ENCODE measurements around the gene WWC1.
A peak's percentile ranks its signal among the peaks of the same experiment; 100 is the strongest.

Gene WWC1

DNA sequence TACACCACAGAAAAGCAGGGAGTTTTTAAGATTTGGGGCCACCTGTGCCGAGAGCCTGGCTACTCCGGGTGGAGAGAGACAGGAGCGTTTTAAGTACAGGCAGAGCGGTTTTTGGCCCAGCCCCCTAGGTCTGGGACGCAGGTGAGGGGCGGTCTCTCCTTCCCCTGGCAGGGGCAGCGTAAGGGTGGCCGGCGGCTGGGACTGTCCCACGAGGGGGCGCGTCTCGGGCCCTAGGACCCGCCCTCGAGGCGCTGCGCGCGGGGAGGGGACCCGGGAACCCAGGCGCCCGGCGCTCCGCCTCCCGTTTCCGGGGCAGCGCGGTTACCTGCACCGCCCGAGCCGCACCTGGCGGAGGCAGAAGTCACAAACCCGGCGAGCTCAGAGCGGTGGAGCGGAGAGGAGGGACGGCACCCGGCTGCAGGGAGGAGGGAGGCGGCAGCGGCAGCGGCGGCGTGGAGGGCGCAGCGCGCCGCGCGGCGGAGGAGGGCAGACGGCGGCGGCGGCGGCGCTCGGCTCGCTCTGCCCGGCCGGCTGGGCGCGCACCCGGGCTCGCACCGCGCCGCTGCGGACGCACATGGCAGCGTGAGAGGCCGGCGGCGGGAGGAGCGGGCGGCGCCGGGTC lies at the start of gene WWC1:
Gene WWC1 (plus strand): TSS at position 304 of the 622 bp plus-strand sequence. CDS start 508 bp downstream, outside the sequence.
- Histone ChIP-seq H3K27me3 (ENCODE audit: control insufficient read depth in 1 of 2, insufficient read depth in 2 of 2, low read length in 2 of 2) (peaks cover 7 to 8% of the 10 kb centered on the region in 2 donors), H3K36me3 (ENCODE audit: control insufficient read depth in 1 of 2, insufficient read depth in 2 of 2, low read length in 2 of 2) (no peaks in the 10 kb centered on the region), H3K4me3 (ENCODE audit: low read depth in 1 of 2, low read length in 2 of 2) (peak within 1 kb of the TSS; percentile 63 to 65), H3K9me3 (ENCODE audit: control insufficient read depth in 1 of 2, low read length in 2 of 2) (no peaks in the 10 kb centered on the region), H3K4me1 (ENCODE audit: control insufficient read depth in 1 of 2, insufficient read depth in 2 of 2, low read length in 2 of 2) (peaks cover 13 to 17% of the 10 kb centered on the region in 2 donors), H3K9ac (ENCODE audit: low read depth in 1 of 2, low read length in 2 of 2) (peak within 1 kb of the TSS in 1 of 2 donors; percentile 47), H3K27ac (ENCODE audit: low read depth, low read length) (no peak within 1 kb of the TSS)

DNA sequence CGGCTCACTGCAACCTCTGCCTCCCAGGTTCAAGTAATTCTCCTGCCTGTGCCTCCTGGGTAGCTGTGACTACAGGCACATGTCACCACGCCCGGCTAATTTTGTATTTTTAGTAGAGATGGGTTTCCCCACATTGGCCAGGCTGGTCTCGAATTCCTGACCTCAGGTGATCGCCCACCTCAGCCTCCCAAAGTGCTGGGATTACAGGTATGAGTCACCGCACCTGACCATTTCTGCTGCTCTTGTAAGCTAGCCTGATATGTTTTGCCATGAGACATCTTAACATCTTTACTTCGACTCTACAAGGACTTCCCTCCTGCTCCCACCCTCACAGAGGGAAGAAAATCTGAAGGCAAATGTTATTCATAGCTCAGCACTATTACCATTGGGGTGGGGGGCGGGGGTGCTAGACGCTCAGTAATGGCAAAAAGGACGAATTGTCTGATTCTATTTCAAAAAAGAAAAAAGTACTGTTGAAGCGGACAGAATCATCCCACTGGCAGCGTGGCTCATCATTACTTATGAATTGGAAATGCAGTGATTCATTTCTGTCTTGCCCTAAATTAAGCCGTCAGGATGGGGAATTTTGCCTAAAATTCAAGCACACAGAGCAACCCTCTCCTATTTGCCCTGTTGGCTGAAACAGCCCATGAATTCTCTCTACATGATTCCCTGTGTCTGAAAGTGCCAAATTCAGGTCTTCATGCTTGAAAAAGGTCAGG lies 46.4 kb upstream of the WWC1 start:
- Histone ChIP-seq H3K27me3 (ENCODE audit: control insufficient read depth in 1 of 2, insufficient read depth in 2 of 2, low read length in 2 of 2) (no peaks in the 10 kb centered on the region), H3K9ac (ENCODE audit: low read depth in 1 of 2, low read length in 2 of 2) (no peak overlapping the region), H3K4me3 (ENCODE audit: low read depth in 1 of 2, low read length in 2 of 2) (no peak overlapping the region), H3K9me3 (ENCODE audit: control insufficient read depth in 1 of 2, low read length in 2 of 2) (no peaks in the 10 kb centered on the region), H3K4me1 (ENCODE audit: control insufficient read depth in 1 of 2, insufficient read depth in 2 of 2, low read length in 2 of 2) (no peaks in the 10 kb centered on the region), H3K36me3 (ENCODE audit: control insufficient read depth in 1 of 2, insufficient read depth in 2 of 2, low read length in 2 of 2) (peaks cover 0 to 4% of the 10 kb centered on the region in 2 donors), H3K27ac (ENCODE audit: low read depth, low read length) (no peak overlapping the region)

DNA sequence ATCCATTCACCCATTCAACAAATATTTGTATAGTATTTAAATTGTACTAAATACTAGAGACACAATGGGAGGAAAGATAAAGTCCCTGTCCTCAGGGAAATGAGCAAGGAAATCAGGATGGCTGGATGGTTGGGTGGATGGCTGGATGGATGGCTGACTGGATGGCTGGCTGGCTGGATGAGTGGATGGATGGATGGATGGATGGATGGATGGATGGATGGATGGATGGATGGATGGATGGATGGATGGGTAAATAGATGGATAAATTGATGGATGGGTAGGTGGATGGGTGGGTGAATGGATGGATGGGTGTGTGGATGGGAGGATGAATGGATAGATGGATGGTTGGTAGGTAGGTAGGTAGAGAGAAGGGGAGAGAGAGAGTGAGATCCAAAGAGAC lies 41.5 kb upstream of the WWC1 start:
- Histone ChIP-seq H3K36me3 (ENCODE audit: control insufficient read depth in 1 of 2, insufficient read depth in 2 of 2, low read length in 2 of 2) (peaks cover 0 to 4% of the 10 kb centered on the region in 2 donors), H3K9me3 (ENCODE audit: control insufficient read depth in 1 of 2, low read length in 2 of 2) (no peaks in the 10 kb centered on the region), H3K4me3 (ENCODE audit: low read depth in 1 of 2, low read length in 2 of 2) (no peak overlapping the region), H3K27ac (ENCODE audit: low read depth, low read length) (no peak overlapping the region), H3K27me3 (ENCODE audit: control insufficient read depth in 1 of 2, insufficient read depth in 2 of 2, low read length in 2 of 2) (no peaks in the 10 kb centered on the region), H3K4me1 (ENCODE audit: control insufficient read depth in 1 of 2, insufficient read depth in 2 of 2, low read length in 2 of 2) (no peaks in the 10 kb centered on the region), H3K9ac (ENCODE audit: low read depth in 1 of 2, low read length in 2 of 2) (no peak overlapping the region)

DNA sequence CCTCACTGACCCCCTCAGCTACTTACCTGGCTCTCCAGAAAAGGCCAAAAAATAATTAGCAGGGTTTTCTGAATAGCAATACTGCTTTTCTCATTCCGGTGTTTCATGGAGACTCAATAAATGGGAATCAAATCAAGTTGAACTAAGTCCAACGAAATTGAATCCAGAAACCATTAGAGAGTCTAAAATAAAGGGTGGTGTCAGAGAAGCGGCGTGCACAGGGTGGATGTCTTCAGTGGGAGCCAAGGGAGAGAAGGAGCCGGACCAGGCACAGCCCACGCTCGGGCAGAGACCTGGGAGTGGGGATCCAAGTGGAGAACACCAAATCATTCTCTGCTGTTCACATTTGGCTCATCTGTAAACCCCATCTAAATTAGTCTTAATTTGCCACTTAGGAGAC lies 40.2 kb upstream of the WWC1 start:
- Histone ChIP-seq H3K27me3 (ENCODE audit: control insufficient read depth in 1 of 2, insufficient read depth in 2 of 2, low read length in 2 of 2) (no peaks in the 10 kb centered on the region), H3K9ac (ENCODE audit: low read depth in 1 of 2, low read length in 2 of 2) (no peak overlapping the region), H3K4me1 (ENCODE audit: control insufficient read depth in 1 of 2, insufficient read depth in 2 of 2, low read length in 2 of 2) (no peaks in the 10 kb centered on the region), H3K36me3 (ENCODE audit: control insufficient read depth in 1 of 2, insufficient read depth in 2 of 2, low read length in 2 of 2) (peaks cover 0 to 4% of the 10 kb centered on the region in 2 donors), H3K9me3 (ENCODE audit: control insufficient read depth in 1 of 2, low read length in 2 of 2) (no peaks in the 10 kb centered on the region), H3K4me3 (ENCODE audit: low read depth in 1 of 2, low read length in 2 of 2) (no peak overlapping the region), H3K27ac (ENCODE audit: low read depth, low read length) (no peak overlapping the region)

DNA sequence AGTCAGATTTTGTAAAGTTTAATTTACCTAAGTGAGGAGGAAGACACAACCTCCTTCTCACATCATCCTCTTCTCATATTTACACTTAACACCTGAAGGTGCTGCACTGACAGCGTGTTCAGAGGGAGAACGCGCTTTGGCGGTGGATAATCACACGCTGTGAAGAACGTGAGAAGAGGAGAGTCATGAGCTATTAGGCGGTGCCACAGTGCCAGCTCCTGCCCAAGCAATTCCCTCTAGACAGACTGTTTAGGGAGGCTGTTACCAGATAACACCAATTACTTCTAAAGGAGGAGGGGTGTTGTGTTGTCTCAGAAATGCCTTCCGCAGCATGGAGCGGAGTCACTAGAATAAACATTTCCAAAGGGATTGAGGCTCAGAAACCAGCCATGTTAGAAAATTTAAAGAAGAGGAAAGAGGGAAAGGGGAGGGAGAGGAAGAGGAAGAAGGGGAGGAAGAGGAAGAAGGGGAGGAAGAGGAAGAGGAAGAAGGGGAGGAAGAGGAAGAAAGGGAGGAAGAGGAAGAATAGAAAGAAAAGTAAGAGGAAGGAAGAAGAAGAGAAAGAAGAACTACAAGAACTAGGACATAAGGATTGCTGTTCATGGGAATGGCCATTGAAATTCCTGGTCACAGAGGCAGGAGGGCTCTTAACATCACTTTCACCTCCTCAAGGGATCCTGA lies 37.3 kb upstream of the WWC1 start:
- Histone ChIP-seq H3K4me3 (ENCODE audit: low read depth in 1 of 2, low read length in 2 of 2) (no peak overlapping the region), H3K9me3 (ENCODE audit: control insufficient read depth in 1 of 2, low read length in 2 of 2) (no peaks in the 10 kb centered on the region), H3K9ac (ENCODE audit: low read depth in 1 of 2, low read length in 2 of 2) (no peak overlapping the region), H3K4me1 (ENCODE audit: control insufficient read depth in 1 of 2, insufficient read depth in 2 of 2, low read length in 2 of 2) (no peaks in the 10 kb centered on the region), H3K36me3 (ENCODE audit: control insufficient read depth in 1 of 2, insufficient read depth in 2 of 2, low read length in 2 of 2) (no peaks in the 10 kb centered on the region), H3K27me3 (ENCODE audit: control insufficient read depth in 1 of 2, insufficient read depth in 2 of 2, low read length in 2 of 2) (no peaks in the 10 kb centered on the region), H3K27ac (ENCODE audit: low read depth, low read length) (no peak overlapping the region)

DNA sequence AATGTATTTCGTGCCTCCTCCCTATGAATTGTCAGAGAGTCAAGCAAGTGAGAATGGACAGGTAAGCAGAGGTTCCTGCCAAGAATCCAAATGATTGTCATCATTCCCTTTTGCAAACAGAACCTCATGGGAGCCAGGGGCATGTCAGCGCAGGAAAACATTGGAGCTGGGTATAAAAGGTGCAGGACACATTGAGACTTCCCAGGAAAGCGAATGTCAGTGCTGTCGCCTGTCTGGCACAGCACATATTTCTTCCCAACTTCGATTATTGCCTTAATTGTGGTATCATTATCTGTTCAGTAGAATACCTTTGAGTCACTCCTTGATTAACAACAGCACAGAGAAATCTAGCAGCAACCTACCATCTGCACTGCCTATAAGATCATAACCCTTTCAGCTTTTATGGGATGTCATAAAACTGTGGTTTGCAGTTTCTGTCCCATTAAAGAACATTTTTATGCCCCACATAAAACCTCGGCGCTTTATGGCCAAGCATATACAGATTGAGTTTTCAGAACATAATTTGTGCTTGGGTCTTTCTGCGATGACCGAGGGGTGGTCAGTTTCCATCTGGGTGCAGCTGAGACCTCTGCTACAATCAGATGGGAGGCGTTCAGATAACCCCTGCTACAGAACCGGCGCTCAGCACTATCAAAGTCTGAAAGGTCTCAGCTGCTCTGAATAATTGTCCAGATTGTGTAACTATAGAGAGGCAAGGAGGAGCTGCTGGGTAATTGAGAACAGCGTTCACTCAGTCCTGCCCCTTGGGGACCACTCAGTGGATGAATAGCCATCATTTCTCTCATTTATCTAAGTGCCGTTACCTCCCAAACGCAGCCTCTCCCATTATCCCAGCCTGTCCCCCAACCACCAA lies 30.9 kb upstream of the WWC1 start:
- Histone ChIP-seq H3K27me3 (ENCODE audit: control insufficient read depth in 1 of 2, insufficient read depth in 2 of 2, low read length in 2 of 2) (no peaks in the 10 kb centered on the region), H3K4me1 (ENCODE audit: control insufficient read depth in 1 of 2, insufficient read depth in 2 of 2, low read length in 2 of 2) (peaks cover 7 to 16% of the 10 kb centered on the region in 2 donors), H3K36me3 (ENCODE audit: control insufficient read depth in 1 of 2, insufficient read depth in 2 of 2, low read length in 2 of 2) (no peaks in the 10 kb centered on the region), H3K9me3 (ENCODE audit: control insufficient read depth in 1 of 2, low read length in 2 of 2) (no peaks in the 10 kb centered on the region), H3K27ac (ENCODE audit: low read depth, low read length) (no peak overlapping the region), H3K4me3 (ENCODE audit: low read depth in 1 of 2, low read length in 2 of 2) (no peak overlapping the region), H3K9ac (ENCODE audit: low read depth in 1 of 2, low read length in 2 of 2) (no peak overlapping the region)

DNA sequence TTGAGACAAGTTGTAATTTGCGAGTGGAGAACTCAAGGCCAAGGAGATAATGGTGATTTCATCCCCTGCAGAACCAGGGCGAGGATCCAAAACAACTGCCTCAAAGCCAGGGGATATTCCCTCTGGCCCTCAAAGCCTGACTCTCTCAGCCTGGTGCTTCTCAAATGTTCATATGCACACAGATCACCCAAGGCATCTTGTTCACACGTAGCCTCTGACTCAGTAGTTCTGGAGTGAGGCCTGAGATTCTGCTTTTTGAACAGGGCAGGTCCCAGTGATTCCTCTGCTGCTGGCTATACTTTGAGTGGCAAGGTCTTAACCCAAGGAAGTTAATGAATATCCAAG lies 30.2 kb upstream of the WWC1 start:
- no peak overlapping the region for H3K9ac ChIP-seq (ENCODE audit: low read depth in 1 of 2, low read length in 2 of 2)
- H3K36me3 ChIP-seq (ENCODE audit: control insufficient read depth in 1 of 2, insufficient read depth in 2 of 2, low read length in 2 of 2): no peaks in the 10 kb centered on the region
- peaks cover 7 to 16% of the 10 kb centered on the region in 2 donors for H3K4me1 ChIP-seq (ENCODE audit: control insufficient read depth in 1 of 2, insufficient read depth in 2 of 2, low read length in 2 of 2)
- no peaks in the 10 kb centered on the region for H3K9me3 ChIP-seq (ENCODE audit: control insufficient read depth in 1 of 2, low read length in 2 of 2)
- H3K27me3 ChIP-seq (ENCODE audit: control insufficient read depth in 1 of 2, insufficient read depth in 2 of 2, low read length in 2 of 2): no peaks in the 10 kb centered on the region
- no peak overlapping the region for H3K4me3 ChIP-seq (ENCODE audit: low read depth in 1 of 2, low read length in 2 of 2)
- no peak overlapping the region for H3K27ac ChIP-seq (ENCODE audit: low read depth, low read length)

DNA sequence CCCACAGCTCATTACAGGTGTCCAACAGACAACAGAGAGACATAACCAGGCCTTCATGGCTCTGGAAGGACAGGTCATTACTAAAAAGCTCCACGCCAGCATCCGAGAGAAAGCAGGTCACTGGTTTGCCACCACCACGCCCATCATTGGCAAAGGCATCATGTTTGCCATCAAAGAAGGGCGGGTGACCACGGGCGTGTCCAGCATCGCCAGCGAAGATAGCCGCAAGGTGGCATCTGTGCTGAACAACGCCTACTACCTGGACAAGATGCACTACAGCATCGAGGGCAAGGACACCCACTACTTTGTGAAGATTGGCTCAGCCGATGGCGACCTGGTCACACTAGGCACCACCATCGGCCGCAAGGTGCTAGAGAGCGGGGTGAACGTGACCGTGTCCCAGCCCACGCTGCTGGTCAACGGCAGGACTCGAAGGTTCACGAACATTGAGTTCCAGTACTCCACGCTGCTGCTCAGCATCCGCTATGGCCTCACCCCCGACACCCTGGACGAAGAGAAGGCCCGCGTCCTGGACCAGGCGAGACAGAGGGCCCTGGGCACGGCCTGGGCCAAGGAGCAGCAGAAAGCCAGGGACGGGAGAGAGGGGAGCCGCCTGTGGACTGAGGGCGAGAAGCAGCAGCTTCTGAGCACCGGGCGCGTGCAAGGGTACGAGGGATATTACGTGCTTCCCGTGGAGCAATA lies 29.3 kb upstream of the WWC1 start:
- Histone ChIP-seq H3K4me3 (ENCODE audit: low read depth in 1 of 2, low read length in 2 of 2) (no peak overlapping the region), H3K9me3 (ENCODE audit: control insufficient read depth in 1 of 2, low read length in 2 of 2) (no peaks in the 10 kb centered on the region), H3K27me3 (ENCODE audit: control insufficient read depth in 1 of 2, insufficient read depth in 2 of 2, low read length in 2 of 2) (no peaks in the 10 kb centered on the region), H3K36me3 (ENCODE audit: control insufficient read depth in 1 of 2, insufficient read depth in 2 of 2, low read length in 2 of 2) (no peaks in the 10 kb centered on the region), H3K27ac (ENCODE audit: low read depth, low read length) (no peak overlapping the region), H3K4me1 (ENCODE audit: control insufficient read depth in 1 of 2, insufficient read depth in 2 of 2, low read length in 2 of 2) (peaks cover 7 to 16% of the 10 kb centered on the region in 2 donors), H3K9ac (ENCODE audit: low read depth in 1 of 2, low read length in 2 of 2) (no peak overlapping the region)

DNA sequence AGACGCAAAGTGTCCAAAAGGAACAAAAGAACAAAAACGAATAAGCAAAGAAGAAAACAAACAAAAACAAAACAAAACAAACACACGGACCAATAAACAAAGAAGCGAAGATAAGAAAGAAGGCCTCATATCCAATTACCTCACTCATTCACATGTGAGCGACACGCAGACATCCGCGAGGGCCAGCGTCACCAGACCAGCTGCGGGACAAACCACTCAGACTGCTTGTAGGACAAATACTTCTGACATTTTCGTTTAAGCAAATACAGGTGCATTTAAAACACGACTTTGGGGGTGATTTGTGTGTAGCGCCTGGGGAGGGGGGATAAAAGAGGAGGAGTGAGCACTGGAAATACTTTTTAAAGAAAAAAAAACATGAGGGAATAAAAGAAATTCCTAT lies 28.3 kb upstream of the WWC1 start:
- no peak overlapping the region for H3K9ac ChIP-seq (ENCODE audit: low read depth in 1 of 2, low read length in 2 of 2)
- no peak overlapping the region for H3K27ac ChIP-seq (ENCODE audit: low read depth, low read length)
- H3K4me1 ChIP-seq (ENCODE audit: control insufficient read depth in 1 of 2, insufficient read depth in 2 of 2, low read length in 2 of 2): peaks cover 7 to 16% of the 10 kb centered on the region in 2 donors
- no peaks in the 10 kb centered on the region for H3K27me3 ChIP-seq (ENCODE audit: control insufficient read depth in 1 of 2, insufficient read depth in 2 of 2, low read length in 2 of 2)
- no peak overlapping the region for H3K4me3 ChIP-seq (ENCODE audit: low read depth in 1 of 2, low read length in 2 of 2)
- H3K9me3 ChIP-seq (ENCODE audit: control insufficient read depth in 1 of 2, low read length in 2 of 2): no peaks in the 10 kb centered on the region
- no peaks in the 10 kb centered on the region for H3K36me3 ChIP-seq (ENCODE audit: control insufficient read depth in 1 of 2, insufficient read depth in 2 of 2, low read length in 2 of 2)

Measured in duodenal mucosa (tissue), 2 donors.